Measurements from ENCODE around the gene KRTAP5-1. TPM values are rescaled to one million over a fixed set of nuclear protein-coding genes. Genes with fewer than 3 reads are reported as not detected.

The KRTAP5-1 gene
- total RNA-seq, 1 experiment from 2014 or later = not detected

DNA sequence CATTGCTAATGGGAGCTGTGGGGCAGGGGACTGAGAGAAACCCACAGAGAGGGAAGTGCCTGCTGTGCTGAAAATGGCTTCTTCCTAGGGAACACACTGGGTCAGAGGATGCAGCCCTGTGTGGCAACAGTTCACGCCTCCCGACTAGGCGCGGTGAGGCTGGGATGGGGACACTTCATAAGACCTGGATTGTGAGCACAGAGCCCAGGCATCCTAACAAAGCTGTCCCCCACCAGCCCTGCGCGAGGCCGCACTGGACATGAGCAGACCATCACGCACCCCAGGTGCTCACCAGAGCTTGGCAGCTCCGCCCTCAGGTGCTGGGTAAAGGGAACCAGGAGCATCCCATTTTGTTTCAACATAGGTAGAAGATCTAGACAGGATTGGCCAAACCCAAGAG, 38.6 kb upstream of the KRTAP5-1 start:
- Histone ChIP-seq H3K79me2 (ENCODE audit: low read length) (no peaks in the 10 kb centered on the region), H3K4me2 (ENCODE audit: low read length) (no peak overlapping the region), H3K4me3 (ENCODE audit: low read length) (no peak overlapping the region), H3K36me3 (ENCODE audit: low read depth, low read length) (no peaks in the 10 kb centered on the region), H3K9ac (ENCODE audit: low read length) (no peak overlapping the region), H3F3A (ENCODE audit: low read length, unreplicated experiment) (no peaks in the 10 kb centered on the region), H3K9me2 (replicated peaks; ENCODE audit: low read length) (no peaks in the 10 kb centered on the region), H2AFZ (ENCODE audit: low read length) (no peak overlapping the region), H3K4me1 (ENCODE audit: insufficient read depth, low read length) (no peaks in the 10 kb centered on the region), H3K27me3 (ENCODE audit: low read length) (peaks cover 17% of the 10 kb centered on the region; the same call in 1 of the 2 replicates), H4K20me1 (ENCODE audit: low read length) (no peaks in the 10 kb centered on the region), H3K9me3 (ENCODE audit: low read length) (no peaks in the 10 kb centered on the region), H3K27ac (ENCODE audit: low read length) (no peak overlapping the region)
- intact Hi-C loops (cut with micrococcal nuclease) = no loop called here
- POLR2A ChIA-PET (ENCODE audit: unreplicated experiment) = no interaction called here
- CTCF ChIA-PET = no interaction called here
- no peak for TF ChIP-seq EZH2phosphoT487 (IDR thresholded peaks at IDR 0.05; ENCODE audit: borderline replicate concordance, low read length)
- no TSS peak for BruUV-seq (replicated peaks)
- DNase-seq (no peak), ATAC-seq (no peak)

DNA sequence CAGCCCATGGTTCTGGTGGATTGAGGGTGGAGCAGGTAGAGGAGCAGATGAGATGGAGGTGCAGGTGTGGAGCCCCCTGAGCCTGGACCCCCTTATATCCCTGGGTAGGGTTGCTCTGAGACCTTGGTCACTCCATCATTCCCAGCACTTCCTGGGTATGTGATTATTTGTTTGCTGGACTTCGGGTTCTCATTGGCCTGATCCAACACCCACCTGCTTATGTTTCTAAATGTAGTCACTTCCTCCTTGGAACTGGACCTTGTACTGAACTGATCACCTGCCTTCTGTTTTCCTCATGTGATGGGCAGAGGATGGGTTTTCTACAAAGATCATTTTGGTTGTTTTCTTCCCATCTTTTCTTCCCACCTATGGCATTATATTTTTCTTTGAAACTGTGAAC, 37.0 kb upstream of the KRTAP5-1 start, which contains the start of gene KRTAP5-4:
Gene KRTAP5-4, minus strand, starts transcription at position 53 of the 400 bp plus-strand sequence. Its CDS starts 45 bp downstream, at position 8.
- no peaks in the 10 kb centered on the region for H3K9me3 ChIP-seq (ENCODE audit: low read length)
- H2AFZ ChIP-seq (ENCODE audit: low read length) = no peak within 1 kb of the TSS
- POLR2A ChIA-PET (ENCODE audit: unreplicated experiment) = no interaction called here
- H3K79me2 ChIP-seq (ENCODE audit: low read length) = no peaks in the 10 kb centered on the region
- DNase-seq (no peak), ATAC-seq (no peak)
- H3K27ac ChIP-seq (ENCODE audit: low read length) = no peak within 1 kb of the TSS
- intact Hi-C loops (cut with micrococcal nuclease) = no loop called here
- no TSS peak for BruUV-seq (replicated peaks)
- no peaks in the 10 kb centered on the region for H3F3A ChIP-seq (ENCODE audit: low read length, unreplicated experiment)
- CTCF ChIA-PET = no interaction called here
- no peaks in the 10 kb centered on the region for H3K9me2 ChIP-seq (replicated peaks; ENCODE audit: low read length)
- TF ChIP-seq EZH2 (IDR thresholded peaks at IDR 0.05; ENCODE audit: low read length, unreplicated experiment) (no peak), EZH2phosphoT487 (IDR thresholded peaks at IDR 0.05; ENCODE audit: borderline replicate concordance, low read length) (no peak)
- TF ChIP-seq, protein P1, sequence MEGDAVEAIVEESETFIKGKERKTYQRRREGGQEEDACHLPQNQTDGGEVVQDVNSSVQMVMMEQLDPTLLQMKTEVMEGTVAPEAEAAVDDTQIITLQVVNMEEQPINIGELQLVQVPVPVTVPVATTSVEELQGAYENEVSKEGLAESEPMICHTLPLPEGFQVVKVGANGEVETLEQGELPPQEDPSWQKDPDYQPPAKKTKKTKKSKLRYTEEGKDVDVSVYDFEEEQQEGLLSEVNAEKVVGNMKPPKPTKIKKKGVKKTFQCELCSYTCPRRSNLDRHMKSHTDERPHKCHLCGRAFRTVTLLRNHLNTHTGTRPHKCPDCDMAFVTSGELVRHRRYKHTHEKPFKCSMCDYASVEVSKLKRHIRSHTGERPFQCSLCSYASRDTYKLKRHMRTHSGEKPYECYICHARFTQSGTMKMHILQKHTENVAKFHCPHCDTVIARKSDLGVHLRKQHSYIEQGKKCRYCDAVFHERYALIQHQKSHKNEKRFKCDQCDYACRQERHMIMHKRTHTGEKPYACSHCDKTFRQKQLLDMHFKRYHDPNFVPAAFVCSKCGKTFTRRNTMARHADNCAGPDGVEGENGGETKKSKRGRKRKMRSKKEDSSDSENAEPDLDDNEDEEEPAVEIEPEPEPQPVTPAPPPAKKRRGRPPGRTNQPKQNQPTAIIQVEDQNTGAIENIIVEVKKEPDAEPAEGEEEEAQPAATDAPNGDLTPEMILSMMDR (conservative IDR thresholded peaks at IDR 0.05; ENCODE audit: low read depth, low read length) = no peak
- no peak within 1 kb of the TSS for H3K4me3 ChIP-seq (ENCODE audit: low read length)
- no peaks in the 10 kb centered on the region for H3K36me3 ChIP-seq (ENCODE audit: low read depth, low read length)
- no peak within 1 kb of the TSS for H3K4me2 ChIP-seq (ENCODE audit: low read length)
- no peaks in the 10 kb centered on the region for H3K4me1 ChIP-seq (ENCODE audit: insufficient read depth, low read length)
- no peaks in the 10 kb centered on the region for H4K20me1 ChIP-seq (ENCODE audit: low read length)
- H3K9ac ChIP-seq (ENCODE audit: low read length) = no peak within 1 kb of the TSS
- H3K27me3 ChIP-seq (ENCODE audit: low read length) = peaks cover 17% of the 10 kb centered on the region; the same call in 1 of the 2 replicates

DNA sequence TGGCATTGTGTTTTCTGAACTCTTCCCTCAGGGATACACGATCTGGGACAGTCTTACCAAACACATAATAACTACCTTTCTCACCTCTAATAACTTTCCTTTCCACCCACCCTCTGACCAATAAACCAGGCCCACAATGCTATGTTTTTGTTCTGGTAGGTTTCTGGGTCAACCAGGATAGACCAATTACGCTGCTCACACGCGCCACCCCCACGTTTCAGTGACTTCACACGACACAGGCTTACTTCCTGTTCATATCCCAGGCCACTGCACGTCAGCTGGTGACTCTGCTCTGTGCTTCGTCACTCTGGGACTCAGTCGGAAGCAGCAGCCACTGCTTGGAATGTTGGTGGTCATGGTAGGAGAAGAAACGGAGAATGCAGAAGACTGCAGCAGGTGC, 34.4 kb upstream of the KRTAP5-1 start:
- Histone ChIP-seq H3K79me2 (ENCODE audit: low read length) (no peaks in the 10 kb centered on the region), H2AFZ (ENCODE audit: low read length) (no peak overlapping the region), H3F3A (ENCODE audit: low read length, unreplicated experiment) (no peaks in the 10 kb centered on the region), H4K20me1 (ENCODE audit: low read length) (no peaks in the 10 kb centered on the region), H3K36me3 (ENCODE audit: low read depth, low read length) (no peaks in the 10 kb centered on the region), H3K4me1 (ENCODE audit: insufficient read depth, low read length) (no peaks in the 10 kb centered on the region), H3K27ac (ENCODE audit: low read length) (no peak overlapping the region), H3K9ac (ENCODE audit: low read length) (no peak overlapping the region), H3K4me3 (ENCODE audit: low read length) (no peak overlapping the region), H3K4me2 (ENCODE audit: low read length) (no peak overlapping the region), H3K27me3 (ENCODE audit: low read length) (peaks cover 24% of the 10 kb centered on the region), H3K9me2 (replicated peaks; ENCODE audit: low read length) (no peaks in the 10 kb centered on the region), H3K9me3 (ENCODE audit: low read length) (no peaks in the 10 kb centered on the region)
- ATAC-seq = no peak
- ChIA-PET CTCF (interaction anchor here (0.6 kb wide), 1 partner anchor 24 kb away, joined by 7 read pairs; no protein-coding TSS in a partner anchor), POLR2A (ENCODE audit: unreplicated experiment) (interaction anchor here (0.5 kb wide), 1 partner anchor 19 kb away, joined by 3 read pairs; no protein-coding TSS in a partner anchor)
- intact Hi-C loops (cut with micrococcal nuclease) = no loop called here
- no peak for DNase-seq
- BruUV-seq (replicated peaks) = no TSS peak
- TF ChIP-seq EZH2 (IDR thresholded peaks at IDR 0.05; ENCODE audit: low read length, unreplicated experiment) = no peak
- TF ChIP-seq, protein P1 (conservative IDR thresholded peaks at IDR 0.05; ENCODE audit: low read depth, low read length) = no peak
- TF ChIP-seq EZH2phosphoT487 (IDR thresholded peaks at IDR 0.05; ENCODE audit: borderline replicate concordance, low read length) = no peak
